ENCODE measurements around the gene UPF1.

DNA sequence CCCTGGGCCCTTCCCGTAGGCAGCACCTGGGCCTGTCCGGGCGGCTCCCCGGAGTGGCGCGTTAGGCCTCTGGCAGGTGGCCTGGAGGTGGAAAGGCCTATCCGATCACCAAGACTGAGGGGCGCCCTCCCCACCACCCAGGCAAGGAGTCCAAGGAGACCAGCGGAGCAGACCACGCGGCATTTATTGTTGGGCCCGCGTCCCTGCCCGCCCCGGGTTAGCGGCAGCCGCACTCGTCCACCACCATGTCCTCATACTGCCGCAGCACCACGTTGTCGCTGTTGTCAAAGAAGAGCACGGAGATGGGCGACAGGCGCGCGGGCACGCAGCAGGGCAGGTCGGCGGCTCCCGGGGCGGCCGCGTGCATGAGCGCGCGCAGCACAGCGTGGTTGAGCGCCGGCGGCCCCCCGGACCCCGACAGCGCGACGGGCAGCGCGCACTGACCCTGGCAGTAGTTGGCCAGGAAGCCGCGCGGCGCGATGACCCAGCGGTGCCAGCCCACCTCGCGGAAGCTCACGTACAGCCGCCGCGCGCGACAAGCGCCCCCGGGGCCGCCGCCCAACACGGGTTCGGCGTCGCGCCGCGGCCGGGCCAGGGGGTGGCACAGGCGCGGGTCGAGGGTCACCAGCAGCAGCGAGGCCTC is 36.7 kb downstream of the UPF1 start:
- TF ChIP-seq CTCF (conservative IDR thresholded peaks at IDR 0.05; ENCODE audit: low read length) (no peak), EZH2phosphoT487 (IDR thresholded peaks at IDR 0.05; ENCODE audit: borderline replicate concordance, low read depth, low read length) (no peak)

Measured in OCI-LY7 (cell line).